ENCODE results near the gene TERB2.
"Not testable (repeated sequence)": the region's sequence is repeated elsewhere in the genome, so short reads cannot be mapped to it uniquely, and the experiment has no call there.

DNA sequence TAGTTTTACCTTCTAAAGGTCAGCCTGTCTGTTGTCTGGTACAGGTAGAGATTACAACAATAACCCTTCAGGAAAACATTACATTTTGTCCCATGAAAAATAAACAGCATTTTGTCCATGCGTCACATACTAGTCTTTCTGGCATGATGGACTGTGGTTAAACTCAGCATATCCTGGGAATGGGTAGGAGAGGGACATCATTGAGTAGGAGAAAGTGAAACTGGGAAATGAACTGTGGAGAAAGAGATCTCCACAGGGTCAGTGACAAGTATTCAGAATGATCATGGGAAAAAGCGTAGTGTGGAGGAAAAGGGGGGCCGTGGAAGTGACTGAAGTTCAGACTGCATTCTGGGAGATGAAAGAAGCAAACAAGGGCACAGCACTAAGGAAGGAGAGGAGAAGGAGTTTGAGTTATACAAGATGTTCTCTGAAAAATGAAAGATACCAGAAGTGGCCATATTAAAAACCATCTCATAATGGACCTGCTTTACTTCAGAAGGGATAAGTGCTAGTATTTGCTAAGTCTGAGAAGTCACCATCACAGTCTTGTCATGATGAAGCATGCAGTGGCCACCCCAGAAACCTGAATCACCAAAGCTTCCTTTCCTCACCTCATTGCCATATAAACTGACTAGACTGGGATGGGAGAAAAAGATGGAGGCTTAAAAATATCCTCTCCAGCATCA lies 31.8 kb downstream of the TERB2 start:
- TF ChIP-seq, protein P1, sequence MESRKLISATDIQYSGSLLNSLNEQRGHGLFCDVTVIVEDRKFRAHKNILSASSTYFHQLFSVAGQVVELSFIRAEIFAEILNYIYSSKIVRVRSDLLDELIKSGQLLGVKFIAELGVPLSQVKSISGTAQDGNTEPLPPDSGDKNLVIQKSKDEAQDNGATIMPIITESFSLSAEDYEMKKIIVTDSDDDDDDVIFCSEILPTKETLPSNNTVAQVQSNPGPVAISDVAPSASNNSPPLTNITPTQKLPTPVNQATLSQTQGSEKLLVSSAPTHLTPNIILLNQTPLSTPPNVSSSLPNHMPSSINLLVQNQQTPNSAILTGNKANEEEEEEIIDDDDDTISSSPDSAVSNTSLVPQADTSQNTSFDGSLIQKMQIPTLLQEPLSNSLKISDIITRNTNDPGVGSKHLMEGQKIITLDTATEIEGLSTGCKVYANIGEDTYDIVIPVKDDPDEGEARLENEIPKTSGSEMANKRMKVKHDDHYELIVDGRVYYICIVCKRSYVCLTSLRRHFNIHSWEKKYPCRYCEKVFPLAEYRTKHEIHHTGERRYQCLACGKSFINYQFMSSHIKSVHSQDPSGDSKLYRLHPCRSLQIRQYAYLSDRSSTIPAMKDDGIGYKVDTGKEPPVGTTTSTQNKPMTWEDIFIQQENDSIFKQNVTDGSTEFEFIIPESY (IDR thresholded peaks at IDR 0.05; ENCODE audit: extremely low read depth, insufficient replicate concordance, low read length): not testable (repeated sequence)
- TF ChIP-seq POLR2AphosphoS5 (IDR thresholded peaks at IDR 0.05; ENCODE audit: low read depth, low read length); CTCF (IDR thresholded peaks at IDR 0.05 in 2 of 3, conservative IDR thresholded peaks at IDR 0.05 in 1 of 3; ENCODE audit: borderline replicate concordance in 1 of 3, insufficient read depth in 1 of 3, low read depth in 2 of 3, low read length in 2 of 3); EZH2phosphoT487 (IDR thresholded peaks at IDR 0.05; ENCODE audit: borderline replicate concordance); FOSL1 (IDR thresholded peaks at IDR 0.05; ENCODE audit: low read depth): not testable (repeated sequence)
